Transverse colon (tissue), 4 donors: Measurements from ENCODE around the gene ANKRD50. TPM values are rescaled to one million over a fixed set of nuclear protein-coding genes. Genes with fewer than 3 reads are reported as not detected.

Experiments
- DNase-seq: peaks from one replicate; pipeline ENCODE4 v3.0.0-alpha.2; 2019
- H3K27ac ChIP-seq, 4 donors: fragments of 200-600 bp; sonication (generic); 2 replicates each; pipeline ENCODE4 v1.5.1; 2016 to 2018; ENCODE audit warnings: inconsistent platforms in 4 of 4
- H3K27me3 ChIP-seq: fragments of 200-600 bp; sonication (generic); 2 replicates; pipeline ENCODE4 v1.5.1; 2017; ENCODE audit warnings: inconsistent platforms
- H3K36me3 ChIP-seq, 4 donors: fragments of 200-600 bp; sonication (generic); 2 replicates each; pipeline ENCODE4 v1.5.1; 2017 to 2019; ENCODE audit warnings: inconsistent platforms in 4 of 4
- H3K4me1 ChIP-seq, 4 donors: fragments of 200-600 bp; sonication (generic); 2 replicates each; pipeline ENCODE4 v1.5.1; 2017 to 2020; ENCODE audit warnings: inconsistent platforms in 4 of 4
- H3K4me3 ChIP-seq, 4 donors: fragments of 200-600 bp; sonication (generic); 1 replicate in 1 of 4; 2 replicates in 3 of 4; pipeline versions ENCODE4 v1.5.1 to v1.6.1; 2017 to 2019; ENCODE audit warnings: inconsistent platforms in 4 of 4
- H3K9me3 ChIP-seq, 2 donors: fragments of 200-600 bp; sonication (generic); 2 replicates each; pipeline ENCODE4 v1.5.1; 2017 to 2019; ENCODE audit warnings: inconsistent platforms in 2 of 2
- CTCF ChIP-seq, 5 experiments: fragments of 200-600 bp in 3 of 5; fragments of 450-650 bp in 2 of 5; sonication (generic) in 3 of 5; IDR thresholded peaks; 1 replicate in 2 of 5; 2 replicates in 3 of 5; pipeline ENCODE4 v1.5.1; 2016 to 2017; ENCODE audit warnings: antibody characterized with exemption in 5 of 5, inconsistent platforms in 3 of 5, mild to moderate bottlenecking in 2 of 5, moderate library complexity in 1 of 5
- EP300 ChIP-seq: sonication (generic); formaldehyde crosslinking; IDR thresholded peaks from one replicate; pipeline ENCODE4 v1.6.1; 2017; ENCODE audit warnings: antibody characterized with exemption, low read depth
- POLR2A ChIP-seq: fragments of 450-650 bp; IDR thresholded peaks from one replicate; pipeline ENCODE4 v1.6.1; 2016; ENCODE audit warnings: antibody characterized with exemption, mild to moderate bottlenecking, moderate library complexity
- POLR2AphosphoS5 ChIP-seq, 3 donors: sonication (generic); formaldehyde crosslinking; IDR thresholded peaks; one replicate each; pipeline ENCODE4 v1.6.1; 2016; ENCODE audit warnings: antibody characterized with exemption in 3 of 3
- WGBS, 2 donors: methylation state at CpG; one replicate each; pipeline ENCODE4 v1.1.5; 2018; ENCODE audit warnings: low coverage in 1 of 2; 5-methylcytosine and 5-hydroxymethylcytosine counted together
- in situ Hi-C, 4 donors: fragments of 200-750 bp; cut with MboI; loops; one replicate each; pipeline versions ENCODE4 v1.15.0 to v1.15.1; 2017; ENCODE audit warnings: low sequenced_read_pairs in 3 of 4, low pct_ligation_motif_present in 1 of 4, low pct_unique_long_range_greater_than_20kb in 1 of 4
- intact Hi-C: fragments of 100-400 bp; cut with DNase I; formaldehyde crosslinking; loops from one replicate; pipeline ENCODE4 v1.15.1; 2023; ENCODE audit warnings: low total_unique reads
- total RNA-seq, 4 donors: library from RNA; depleted of rRNA; stranded (reverse); fragments of >200 nt; gene quantifications; one replicate each; pipeline ENCODE4 v1.1.0, GENCODE V29; 2016

The ANKRD50 gene
- total RNA-seq, 4 donors from 2014 or later, result 11.9 to 31.8 (median 13.9) TPM

GRCh38 chr4:124691801-124692200 is 20.7 kb downstream of the ANKRD50 start:
- in situ Hi-C loops, result no loop called here
- 81 to 83% methylated on average over 2 of the region's 2 CpGs for WGBS, 2 donors
- intact Hi-C loops, result no loop called here
- Histone ChIP-seq H3K36me3 (no peaks in the 10 kb centered on the region), H3K4me3 (no peak overlapping the region), H3K4me1 (peaks cover 0 to under 1% (median 0%) of the 10 kb centered on the region in 4 donors), H3K27ac (no peak overlapping the region), H3K27me3 (no peaks in the 10 kb centered on the region), H3K9me3 (peaks cover 0 to 7% of the 10 kb centered on the region in 2 donors)
- DNase-seq, result no peak
- TF ChIP-seq CTCF (IDR thresholded peaks at IDR 0.05) (no peak), EP300 (no peak), POLR2A (no peak), POLR2AphosphoS5 (IDR thresholded peaks at IDR 0.05) (no peak)

- in situ Hi-C loops, result no loop called here
- intact Hi-C loops, result no loop called here
Observed at GRCh38 chr4:124686279-124686678, 26.3 kb downstream of the ANKRD50 start.

GRCh38 chr4:124685851-124686250 is 26.7 kb downstream of the ANKRD50 start:
- Histone ChIP-seq H3K4me1 (peaks cover 0 to 9% (median 3%) of the 10 kb centered on the region in 4 donors), H3K4me3 (no peak overlapping the region), H3K9me3 (no peaks in the 10 kb centered on the region), H3K27me3 (no peaks in the 10 kb centered on the region), H3K36me3 (no peaks in the 10 kb centered on the region), H3K27ac (no peak overlapping the region)
- TF ChIP-seq POLR2A (no peak), EP300 (no peak), CTCF (IDR thresholded peaks at IDR 0.05) (no peak), POLR2AphosphoS5 (IDR thresholded peaks at IDR 0.05) (no peak)
- in situ Hi-C loops, result no loop called here
- no peak for DNase-seq
- intact Hi-C loops, result no loop called here

More at GRCh38 chr4:124686279-124686678, 26.3 kb downstream of the ANKRD50 start:
- H3K36me3 ChIP-seq, result no peaks in the 10 kb centered on the region
- H3K4me3 ChIP-seq, result no peak overlapping the region
- 82 to 94% methylated on average over 4 to 5 of the region's 5 CpGs for WGBS, 2 donors
- H3K27me3 ChIP-seq, result no peaks in the 10 kb centered on the region
- no peak overlapping the region for H3K27ac ChIP-seq
- H3K4me1 ChIP-seq, result peaks cover 0 to 9% (median 3%) of the 10 kb centered on the region in 4 donors
- DNase-seq, result no peak
- TF ChIP-seq POLR2AphosphoS5 (IDR thresholded peaks at IDR 0.05) (no peak), POLR2A (no peak), EP300 (no peak), CTCF (IDR thresholded peaks at IDR 0.05) (no peak)
- H3K9me3 ChIP-seq, result no peaks in the 10 kb centered on the region

GRCh38 chr4:124684301-124684700 is 28.2 kb downstream of the ANKRD50 start:
- Histone ChIP-seq H3K4me3 (no peak overlapping the region), H3K27ac (no peak overlapping the region), H3K36me3 (no peaks in the 10 kb centered on the region), H3K4me1 (peaks cover 0 to 9% (median 3%) of the 10 kb centered on the region in 4 donors), H3K9me3 (no peaks in the 10 kb centered on the region), H3K27me3 (no peaks in the 10 kb centered on the region)
- TF ChIP-seq EP300, result no peak
- no peak for TF ChIP-seq CTCF (IDR thresholded peaks at IDR 0.05)
- TF ChIP-seq POLR2AphosphoS5 (IDR thresholded peaks at IDR 0.05), result no peak
- no peak for TF ChIP-seq POLR2A
- in situ Hi-C loops (no loop called here), intact Hi-C loops (no loop called here)
- 60 to 66% methylated on average over 2 to 3 of the region's 3 CpGs for WGBS, 2 donors
- no peak for DNase-seq
